WTC11 (cell line): Measurements from ENCODE around the gene FASN. TPM values are rescaled to one million over a fixed set of nuclear protein-coding genes. Genes with fewer than 3 reads are reported as not detected.

Source experiments
- ATAC-seq: fragments of 200-7000 bp; cut with Tn5 transposase; 2 replicates; pipeline ENCODE4 v1.10.0; 2021; ENCODE audit warnings: mild to moderate bottlenecking, moderate library complexity
- CTCF ChIA-PET: fragments of 300-600 bp; sonication (Branson Sonifier 250); formaldehyde crosslinking; loops from one replicate; lab custom pipeline; 2021; ENCODE audit warnings: antibody characterized with exemption; lab: Charles Lee
- POLR2A ChIA-PET: fragments of 350-600 bp; sonication (Branson Sonifier 250); formaldehyde crosslinking; loops from one replicate; lab custom pipeline; 2021; ENCODE audit warnings: antibody characterized with exemption; lab: Charles Lee
- DNase-seq: peaks from one replicate; pipeline ENCODE4 v3.0.0; 2021; ENCODE audit warnings: low spot score
- H3K27ac Mint-ChIP-seq: 2 replicates; pipeline ENCODE4 v1.8.0; 2021; ENCODE audit warnings: mixed read lengths
- H3K27me3 Mint-ChIP-seq: 2 replicates; pipeline ENCODE4 v1.8.0; 2021; ENCODE audit warnings: low read depth, mild to moderate bottlenecking, moderate library complexity, mixed read lengths
- H3K36me3 Mint-ChIP-seq: 2 replicates; pipeline ENCODE4 v1.8.0; 2021; ENCODE audit warnings: mixed read lengths
- H3K4me1 Mint-ChIP-seq: 2 replicates; pipeline ENCODE4 v1.8.0; 2022; ENCODE audit warnings: mixed read lengths
- H3K4me3 Mint-ChIP-seq: 2 replicates; pipeline ENCODE4 v1.8.0; 2021; ENCODE audit warnings: mild to moderate bottlenecking, moderate library complexity, mixed read lengths
- H3K9me3 Mint-ChIP-seq: 2 replicates; pipeline ENCODE4 v1.8.0; 2021; ENCODE audit warnings: mixed read lengths
- ATF1 ChIP-seq: sonication (generic); formaldehyde crosslinking; IDR thresholded peaks from 2 replicates; pipeline ENCODE4 v1.8.1; 2023; ENCODE audit warnings: mild to moderate bottlenecking, moderate library complexity, missing genetic modification reagents
- E2F1 ChIP-seq: sonication (generic); formaldehyde crosslinking; IDR thresholded peaks from 2 replicates; pipeline ENCODE4 v1.8.0; 2022; ENCODE audit warnings: mild to moderate bottlenecking, missing genetic modification reagents
- FOXP4 ChIP-seq: sonication (generic); formaldehyde crosslinking; IDR thresholded peaks from 2 replicates; pipeline ENCODE4 v1.8.0; 2022; ENCODE audit warnings: mild to moderate bottlenecking, missing genetic modification reagents
- GABPB1 ChIP-seq: sonication (generic); formaldehyde crosslinking; IDR thresholded peaks from 2 replicates; pipeline ENCODE4 v1.8.1; 2023; ENCODE audit warnings: mild to moderate bottlenecking, missing genetic modification reagents
- NR2C2 ChIP-seq: sonication (generic); formaldehyde crosslinking; IDR thresholded peaks from 2 replicates; pipeline ENCODE4 v1.8.0; 2022; ENCODE audit warnings: mild to moderate bottlenecking, missing genetic modification reagents
- TP53 ChIP-seq: sonication (generic); formaldehyde crosslinking; IDR thresholded peaks from 2 replicates; pipeline ENCODE4 v1.8.1; 2023; ENCODE audit warnings: mild to moderate bottlenecking, missing genetic modification reagents
- ZNF232 ChIP-seq: sonication (generic); formaldehyde crosslinking; IDR thresholded peaks from 2 replicates; pipeline ENCODE4 v1.8.0; 2022; ENCODE audit warnings: mild to moderate bottlenecking, missing genetic modification reagents
- ZNF317 ChIP-seq: sonication (generic); formaldehyde crosslinking; IDR thresholded peaks from 2 replicates; pipeline ENCODE4 v1.8.1; 2023; ENCODE audit warnings: low read depth, mild to moderate bottlenecking, moderate library complexity, missing genetic modification reagents, borderline replicate concordance
- ZNF532 ChIP-seq: fragments of 250-450 bp; sonication (Bioruptor Pico); IDR thresholded peaks from 2 replicates; pipeline ENCODE4 v1.9.0; 2021; ENCODE audit warnings: mild to moderate bottlenecking, borderline replicate concordance
- ZNF671 ChIP-seq: fragments of 250-450 bp; sonication (Bioruptor Pico); IDR thresholded peaks from 2 replicates; pipeline ENCODE4 v1.8.0; 2021; ENCODE audit warnings: mild to moderate bottlenecking
- total RNA-seq: library from RNA; stranded (reverse); gene quantifications from 3 replicates; pipeline ENCODE4 v1.2.3, GENCODE V29; 2021
- TF ChIP-seq, protein P1 (sequence below): fragments of 200-600 bp; IDR thresholded peaks from 2 replicates; pipeline ENCODE4 v1.8.0; 2022; ENCODE audit warnings: antibody characterized with exemption
- TF ChIP-seq, protein P2 (sequence below): sonication (generic); formaldehyde crosslinking; IDR thresholded peaks from 2 replicates; pipeline ENCODE4 v1.8.1; 2022; ENCODE audit warnings: low read depth, mild to moderate bottlenecking, moderate library complexity, missing genetic modification reagents, borderline replicate concordance

The FASN gene
- total RNA-seq, 1 experiment from 2014 or later, result 742 TPM

DNA sequence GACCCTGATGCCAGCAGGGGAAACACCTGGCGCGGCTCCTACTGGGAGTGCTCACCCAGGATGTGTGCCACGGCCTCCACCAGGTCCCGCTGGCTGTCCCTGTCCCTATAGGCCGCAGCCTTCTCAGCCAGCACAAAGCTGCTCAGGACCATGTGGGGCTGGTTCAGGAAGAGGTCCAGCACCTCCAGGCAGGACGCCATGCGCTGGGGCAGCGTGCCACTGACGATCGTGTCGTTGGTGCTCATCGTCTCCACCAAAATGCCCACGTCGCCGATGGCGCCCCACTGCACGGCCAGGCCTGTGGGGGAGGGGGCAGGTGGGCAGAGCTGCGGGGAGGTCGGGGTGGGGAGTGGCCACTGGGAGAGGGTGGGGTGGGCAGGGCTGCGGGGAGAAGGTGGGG lies 16.5 kb downstream of the FASN start (continued):
- TF ChIP-seq ZNF532 (CRISPR knock-in tag) (no peak), TP53 (CRISPR knock-in tag) (no peak)

- POLR2A ChIA-PET, result interaction anchor here (0.5 kb wide), 1 partner anchor 12 kb away, joined by 3 read pairs; no protein-coding TSS in a partner anchor
- Mint-ChIP-seq H3K4me1 (no peaks in the 10 kb centered on the region), H3K27ac (no peak overlapping the region)
- TF ChIP-seq FOXP4 (CRISPR knock-in tag) (peak; percentile 25; the same call in 1 of the 2 replicates), ZNF317 (no peak)
- TF ChIP-seq, all 79 proteins: peak for 1
- DNase-seq (no peak), ATAC-seq (no peak)
- CTCF ChIA-PET, result interaction anchor here (1.0 kb wide), 2 partner anchors 43 to 50 kb away, joined by 3 read pairs; partner anchors contain the start of gene DCXR
- H3K36me3 Mint-ChIP-seq, result peaks cover 20% of the 10 kb centered on the region
- no peaks in the 10 kb centered on the region for H3K9me3 Mint-ChIP-seq
- no peak overlapping the region for H3K4me3 Mint-ChIP-seq
- no peaks in the 10 kb centered on the region for H3K27me3 Mint-ChIP-seq
Observed at GRCh38 chr17:82080789-82081464, 17.1 kb downstream of the FASN start.

GRCh38 chr17:82080048-82080788 lies 17.8 kb downstream of the FASN start:
- H3K9me3 Mint-ChIP-seq, result no peaks in the 10 kb centered on the region
- ChIA-PET POLR2A (interaction anchor here (0.5 kb wide), 1 partner anchor 11 kb away, joined by 3 read pairs; no protein-coding TSS in a partner anchor), CTCF (interaction anchor here (1.0 kb wide), 2 partner anchors 43 to 50 kb away, joined by 3 read pairs; partner anchors contain the start of gene DCXR)
- ATAC-seq, result no peak
- TF ChIP-seq ATF1 (no peak), ZNF232 (CRISPR knock-in tag) (no peak), GABPB1 (CRISPR knock-in tag) (no peak), E2F1 (CRISPR knock-in tag) (no peak), NR2C2 (CRISPR knock-in tag) (no peak), ZNF671 (no peak)
- TF ChIP-seq, protein P1, sequence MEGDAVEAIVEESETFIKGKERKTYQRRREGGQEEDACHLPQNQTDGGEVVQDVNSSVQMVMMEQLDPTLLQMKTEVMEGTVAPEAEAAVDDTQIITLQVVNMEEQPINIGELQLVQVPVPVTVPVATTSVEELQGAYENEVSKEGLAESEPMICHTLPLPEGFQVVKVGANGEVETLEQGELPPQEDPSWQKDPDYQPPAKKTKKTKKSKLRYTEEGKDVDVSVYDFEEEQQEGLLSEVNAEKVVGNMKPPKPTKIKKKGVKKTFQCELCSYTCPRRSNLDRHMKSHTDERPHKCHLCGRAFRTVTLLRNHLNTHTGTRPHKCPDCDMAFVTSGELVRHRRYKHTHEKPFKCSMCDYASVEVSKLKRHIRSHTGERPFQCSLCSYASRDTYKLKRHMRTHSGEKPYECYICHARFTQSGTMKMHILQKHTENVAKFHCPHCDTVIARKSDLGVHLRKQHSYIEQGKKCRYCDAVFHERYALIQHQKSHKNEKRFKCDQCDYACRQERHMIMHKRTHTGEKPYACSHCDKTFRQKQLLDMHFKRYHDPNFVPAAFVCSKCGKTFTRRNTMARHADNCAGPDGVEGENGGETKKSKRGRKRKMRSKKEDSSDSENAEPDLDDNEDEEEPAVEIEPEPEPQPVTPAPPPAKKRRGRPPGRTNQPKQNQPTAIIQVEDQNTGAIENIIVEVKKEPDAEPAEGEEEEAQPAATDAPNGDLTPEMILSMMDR, result no peak
- TF ChIP-seq, protein P2, sequence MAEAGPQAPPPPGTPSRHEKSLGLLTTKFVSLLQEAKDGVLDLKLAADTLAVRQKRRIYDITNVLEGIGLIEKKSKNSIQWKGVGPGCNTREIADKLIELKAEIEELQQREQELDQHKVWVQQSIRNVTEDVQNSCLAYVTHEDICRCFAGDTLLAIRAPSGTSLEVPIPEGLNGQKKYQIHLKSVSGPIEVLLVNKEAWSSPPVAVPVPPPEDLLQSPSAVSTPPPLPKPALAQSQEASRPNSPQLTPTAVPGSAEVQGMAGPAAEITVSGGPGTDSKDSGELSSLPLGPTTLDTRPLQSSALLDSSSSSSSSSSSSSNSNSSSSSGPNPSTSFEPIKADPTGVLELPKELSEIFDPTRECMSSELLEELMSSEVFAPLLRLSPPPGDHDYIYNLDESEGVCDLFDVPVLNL, result no peak
- no peaks in the 10 kb centered on the region for H3K4me1 Mint-ChIP-seq
- peaks cover 20% of the 10 kb centered on the region for H3K36me3 Mint-ChIP-seq
- no peak overlapping the region for H3K4me3 Mint-ChIP-seq
- no peak overlapping the region for H3K27ac Mint-ChIP-seq
- no peaks in the 10 kb centered on the region for H3K27me3 Mint-ChIP-seq
- no peak for DNase-seq
